ENCODE data around the gene ITPK1.

GRCh38 chr14:93104961-93105360 lies 10.8 kb downstream of the ITPK1 start:
- TF ChIP-seq EZH2phosphoT487 (IDR thresholded peaks at IDR 0.05; ENCODE audit: borderline replicate concordance, low read depth, low read length) (no peak), CTCF (conservative IDR thresholded peaks at IDR 0.05; ENCODE audit: low read length) (peak; percentile 56)

Data from OCI-LY7 (cell line).